ENCODE data around the gene ERBB4.

GRCh38 chr2:212033888-212034287 is 504.7 kb downstream of the ERBB4 start:
- TF ChIP-seq BRCA1 (IDR thresholded peaks at IDR 0.05; ENCODE audit: low read depth, low read length): no peak
- TF ChIP-seq, protein P1, sequence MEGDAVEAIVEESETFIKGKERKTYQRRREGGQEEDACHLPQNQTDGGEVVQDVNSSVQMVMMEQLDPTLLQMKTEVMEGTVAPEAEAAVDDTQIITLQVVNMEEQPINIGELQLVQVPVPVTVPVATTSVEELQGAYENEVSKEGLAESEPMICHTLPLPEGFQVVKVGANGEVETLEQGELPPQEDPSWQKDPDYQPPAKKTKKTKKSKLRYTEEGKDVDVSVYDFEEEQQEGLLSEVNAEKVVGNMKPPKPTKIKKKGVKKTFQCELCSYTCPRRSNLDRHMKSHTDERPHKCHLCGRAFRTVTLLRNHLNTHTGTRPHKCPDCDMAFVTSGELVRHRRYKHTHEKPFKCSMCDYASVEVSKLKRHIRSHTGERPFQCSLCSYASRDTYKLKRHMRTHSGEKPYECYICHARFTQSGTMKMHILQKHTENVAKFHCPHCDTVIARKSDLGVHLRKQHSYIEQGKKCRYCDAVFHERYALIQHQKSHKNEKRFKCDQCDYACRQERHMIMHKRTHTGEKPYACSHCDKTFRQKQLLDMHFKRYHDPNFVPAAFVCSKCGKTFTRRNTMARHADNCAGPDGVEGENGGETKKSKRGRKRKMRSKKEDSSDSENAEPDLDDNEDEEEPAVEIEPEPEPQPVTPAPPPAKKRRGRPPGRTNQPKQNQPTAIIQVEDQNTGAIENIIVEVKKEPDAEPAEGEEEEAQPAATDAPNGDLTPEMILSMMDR (IDR thresholded peaks at IDR 0.05 in 2 of 3, conservative IDR thresholded peaks at IDR 0.05 in 1 of 3; ENCODE audit: control insufficient read depth in 2 of 3, extremely low read depth in 1 of 3, insufficient read depth in 1 of 3, low read depth in 3 of 3, low read length in 3 of 3): no peak
- TF ChIP-seq EZH2 (IDR thresholded peaks at IDR 0.05; ENCODE audit: borderline replicate concordance, control insufficient read depth, low read depth, low read length): no peak
- TF ChIP-seq, protein P2, sequence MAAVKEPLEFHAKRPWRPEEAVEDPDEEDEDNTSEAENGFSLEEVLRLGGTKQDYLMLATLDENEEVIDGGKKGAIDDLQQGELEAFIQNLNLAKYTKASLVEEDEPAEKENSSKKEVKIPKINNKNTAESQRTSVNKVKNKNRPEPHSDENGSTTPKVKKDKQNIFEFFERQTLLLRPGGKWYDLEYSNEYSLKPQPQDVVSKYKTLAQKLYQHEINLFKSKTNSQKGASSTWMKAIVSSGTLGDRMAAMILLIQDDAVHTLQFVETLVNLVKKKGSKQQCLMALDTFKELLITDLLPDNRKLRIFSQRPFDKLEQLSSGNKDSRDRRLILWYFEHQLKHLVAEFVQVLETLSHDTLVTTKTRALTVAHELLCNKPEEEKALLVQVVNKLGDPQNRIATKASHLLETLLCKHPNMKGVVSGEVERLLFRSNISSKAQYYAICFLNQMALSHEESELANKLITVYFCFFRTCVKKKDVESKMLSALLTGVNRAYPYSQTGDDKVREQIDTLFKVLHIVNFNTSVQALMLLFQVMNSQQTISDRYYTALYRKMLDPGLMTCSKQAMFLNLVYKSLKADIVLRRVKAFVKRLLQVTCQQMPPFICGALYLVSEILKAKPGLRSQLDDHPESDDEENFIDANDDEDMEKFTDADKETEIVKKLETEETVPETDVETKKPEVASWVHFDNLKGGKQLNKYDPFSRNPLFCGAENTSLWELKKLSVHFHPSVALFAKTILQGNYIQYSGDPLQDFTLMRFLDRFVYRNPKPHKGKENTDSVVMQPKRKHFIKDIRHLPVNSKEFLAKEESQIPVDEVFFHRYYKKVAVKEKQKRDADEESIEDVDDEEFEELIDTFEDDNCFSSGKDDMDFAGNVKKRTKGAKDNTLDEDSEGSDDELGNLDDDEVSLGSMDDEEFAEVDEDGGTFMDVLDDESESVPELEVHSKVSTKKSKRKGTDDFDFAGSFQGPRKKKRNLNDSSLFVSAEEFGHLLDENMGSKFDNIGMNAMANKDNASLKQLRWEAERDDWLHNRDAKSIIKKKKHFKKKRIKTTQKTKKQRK (IDR thresholded peaks at IDR 0.05; ENCODE audit: low read depth, low read length): no peak
- TF ChIP-seq MLLT1 (IDR thresholded peaks at IDR 0.05): no peak
- TF ChIP-seq, protein P3, sequence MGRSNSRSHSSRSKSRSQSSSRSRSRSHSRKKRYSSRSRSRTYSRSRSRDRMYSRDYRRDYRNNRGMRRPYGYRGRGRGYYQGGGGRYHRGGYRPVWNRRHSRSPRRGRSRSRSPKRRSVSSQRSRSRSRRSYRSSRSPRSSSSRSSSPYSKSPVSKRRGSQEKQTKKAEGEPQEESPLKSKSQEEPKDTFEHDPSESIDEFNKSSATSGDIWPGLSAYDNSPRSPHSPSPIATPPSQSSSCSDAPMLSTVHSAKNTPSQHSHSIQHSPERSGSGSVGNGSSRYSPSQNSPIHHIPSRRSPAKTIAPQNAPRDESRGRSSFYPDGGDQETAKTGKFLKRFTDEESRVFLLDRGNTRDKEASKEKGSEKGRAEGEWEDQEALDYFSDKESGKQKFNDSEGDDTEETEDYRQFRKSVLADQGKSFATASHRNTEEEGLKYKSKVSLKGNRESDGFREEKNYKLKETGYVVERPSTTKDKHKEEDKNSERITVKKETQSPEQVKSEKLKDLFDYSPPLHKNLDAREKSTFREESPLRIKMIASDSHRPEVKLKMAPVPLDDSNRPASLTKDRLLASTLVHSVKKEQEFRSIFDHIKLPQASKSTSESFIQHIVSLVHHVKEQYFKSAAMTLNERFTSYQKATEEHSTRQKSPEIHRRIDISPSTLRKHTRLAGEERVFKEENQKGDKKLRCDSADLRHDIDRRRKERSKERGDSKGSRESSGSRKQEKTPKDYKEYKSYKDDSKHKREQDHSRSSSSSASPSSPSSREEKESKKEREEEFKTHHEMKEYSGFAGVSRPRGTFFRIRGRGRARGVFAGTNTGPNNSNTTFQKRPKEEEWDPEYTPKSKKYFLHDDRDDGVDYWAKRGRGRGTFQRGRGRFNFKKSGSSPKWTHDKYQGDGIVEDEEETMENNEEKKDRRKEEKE (IDR thresholded peaks at IDR 0.05): no peak
- TF ChIP-seq ATF3 (IDR thresholded peaks at IDR 0.05; ENCODE audit: borderline replicate concordance, extremely low read depth, low read depth, low read length): no peak
